ENCODE results near the gene BASP1. TPM values are rescaled to one million over a fixed set of nuclear protein-coding genes. Genes with fewer than 3 reads are reported as not detected.

The BASP1 gene
- total RNA-seq, 2 donors from 2014 or later: 60.3 to 63.0 TPM

DNA sequence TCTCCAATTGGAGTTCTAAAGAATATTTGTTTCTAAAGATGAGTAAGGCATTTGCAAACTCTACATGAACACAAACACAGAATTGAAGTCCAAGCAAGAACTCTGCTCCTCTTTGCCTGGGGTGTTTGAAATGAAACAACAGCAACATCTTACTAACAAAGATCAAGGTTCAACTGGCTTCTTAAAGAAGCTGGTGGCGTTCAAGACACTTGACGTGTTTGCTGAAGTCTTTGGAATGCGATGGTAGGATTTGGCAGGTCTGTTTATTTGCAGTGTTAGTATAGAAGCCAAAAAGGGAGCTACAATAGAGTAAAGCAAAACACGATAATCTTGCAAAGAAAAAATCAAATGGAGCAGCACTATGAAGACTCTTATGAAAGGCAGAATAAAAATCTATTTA is 94.9 kb downstream of the BASP1 start:
- Mint-ChIP-seq H3K36me3 (ENCODE audit: low read depth) (no peaks in the 10 kb centered on the region), H3K4me3 (no peak overlapping the region), H3K9me3 (peaks cover 4% of the 10 kb centered on the region), H3K27ac (no peak overlapping the region), H3K27me3 (ENCODE audit: insufficient read depth) (no peaks in the 10 kb centered on the region), H3K4me1 (peaks cover 16% of the 10 kb centered on the region)
- no peaks in the 10 kb centered on the region for H3K9me3 ChIP-seq (ENCODE audit: control insufficient read depth, low read length)
- TF ChIP-seq, protein P1, sequence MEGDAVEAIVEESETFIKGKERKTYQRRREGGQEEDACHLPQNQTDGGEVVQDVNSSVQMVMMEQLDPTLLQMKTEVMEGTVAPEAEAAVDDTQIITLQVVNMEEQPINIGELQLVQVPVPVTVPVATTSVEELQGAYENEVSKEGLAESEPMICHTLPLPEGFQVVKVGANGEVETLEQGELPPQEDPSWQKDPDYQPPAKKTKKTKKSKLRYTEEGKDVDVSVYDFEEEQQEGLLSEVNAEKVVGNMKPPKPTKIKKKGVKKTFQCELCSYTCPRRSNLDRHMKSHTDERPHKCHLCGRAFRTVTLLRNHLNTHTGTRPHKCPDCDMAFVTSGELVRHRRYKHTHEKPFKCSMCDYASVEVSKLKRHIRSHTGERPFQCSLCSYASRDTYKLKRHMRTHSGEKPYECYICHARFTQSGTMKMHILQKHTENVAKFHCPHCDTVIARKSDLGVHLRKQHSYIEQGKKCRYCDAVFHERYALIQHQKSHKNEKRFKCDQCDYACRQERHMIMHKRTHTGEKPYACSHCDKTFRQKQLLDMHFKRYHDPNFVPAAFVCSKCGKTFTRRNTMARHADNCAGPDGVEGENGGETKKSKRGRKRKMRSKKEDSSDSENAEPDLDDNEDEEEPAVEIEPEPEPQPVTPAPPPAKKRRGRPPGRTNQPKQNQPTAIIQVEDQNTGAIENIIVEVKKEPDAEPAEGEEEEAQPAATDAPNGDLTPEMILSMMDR (conservative IDR thresholded peaks at IDR 0.05): no peak
- H3K27me3 ChIP-seq (ENCODE audit: control insufficient read depth, insufficient read depth, low read length, poor library complexity, severe bottlenecking): no peaks in the 10 kb centered on the region
- H3K4me1 ChIP-seq (ENCODE audit: control insufficient read depth, insufficient read depth, low read length): peaks cover 3% of the 10 kb centered on the region
- H3K9ac ChIP-seq (ENCODE audit: extremely low read depth, low read length, poor library complexity, severe bottlenecking): no peak overlapping the region
- no peak overlapping the region for H3K27ac ChIP-seq (ENCODE audit: low read depth, low read length)
- whole genome bisulfite sequencing, 2 experiments (ENCODE audit: insufficient coverage in 1 of 2, insufficient read length in 1 of 2): 90 to 96% methylated on average over 3 to 4 of the region's 4 CpGs
- H3K4me3 ChIP-seq (ENCODE audit: low read length): no peak overlapping the region
- no peak for DNase-seq
- H3K36me3 ChIP-seq (ENCODE audit: control insufficient read depth, insufficient read depth, low read length): no peaks in the 10 kb centered on the region

DNA sequence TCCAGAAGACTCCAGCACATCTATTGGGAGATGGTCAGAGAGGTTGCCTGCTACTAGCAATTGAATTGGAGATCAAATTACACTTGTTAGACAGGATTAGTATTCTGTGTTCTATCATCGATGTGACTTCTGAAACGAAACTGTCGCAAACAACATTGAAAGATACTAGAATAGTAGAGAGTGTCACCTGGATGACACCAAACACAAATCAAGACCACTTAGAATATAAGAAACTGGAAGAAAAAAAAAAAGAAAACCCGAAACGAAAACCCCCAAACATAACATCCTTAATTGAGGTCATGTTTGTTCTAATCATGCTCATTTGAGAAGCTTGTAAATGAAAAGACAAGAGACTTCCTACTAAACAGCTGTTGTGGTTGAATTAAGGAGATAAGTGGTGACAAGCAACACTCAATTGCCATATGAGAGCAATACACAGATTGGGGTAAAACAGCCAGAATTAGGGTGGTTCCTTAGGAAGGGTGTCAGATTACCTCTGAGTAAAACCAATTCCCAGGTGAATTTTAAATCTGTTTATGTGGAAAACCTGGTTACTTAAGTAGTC is 97.6 kb downstream of the BASP1 start:
- no peak overlapping the region for H3K4me3 ChIP-seq (ENCODE audit: low read length)
- peaks cover 16% of the 10 kb centered on the region for H3K4me1 Mint-ChIP-seq
- no peaks in the 10 kb centered on the region for H3K36me3 ChIP-seq (ENCODE audit: control insufficient read depth, insufficient read depth, low read length)
- peaks cover 4% of the 10 kb centered on the region for H3K9me3 Mint-ChIP-seq
- TF ChIP-seq, protein P1 (conservative IDR thresholded peaks at IDR 0.05): no peak
- no peaks in the 10 kb centered on the region for H3K36me3 Mint-ChIP-seq (ENCODE audit: low read depth)
- H3K27ac Mint-ChIP-seq: no peak overlapping the region
- H3K9ac ChIP-seq (ENCODE audit: extremely low read depth, low read length, poor library complexity, severe bottlenecking): no peak overlapping the region
- peaks cover 3% of the 10 kb centered on the region for H3K4me1 ChIP-seq (ENCODE audit: control insufficient read depth, insufficient read depth, low read length)
- no peaks in the 10 kb centered on the region for H3K27me3 Mint-ChIP-seq (ENCODE audit: insufficient read depth)
- H3K27ac ChIP-seq (ENCODE audit: low read depth, low read length): no peak overlapping the region
- no peaks in the 10 kb centered on the region for H3K9me3 ChIP-seq (ENCODE audit: control insufficient read depth, low read length)
- no peaks in the 10 kb centered on the region for H3K27me3 ChIP-seq (ENCODE audit: control insufficient read depth, insufficient read depth, low read length, poor library complexity, severe bottlenecking)
- no peak for DNase-seq
- 93 to 100% methylated on average over 3 of the region's 5 CpGs for WGBS, 2 experiments (ENCODE audit: insufficient coverage in 1 of 2, insufficient read length in 1 of 2)
- no peak overlapping the region for H3K4me3 Mint-ChIP-seq

DNA sequence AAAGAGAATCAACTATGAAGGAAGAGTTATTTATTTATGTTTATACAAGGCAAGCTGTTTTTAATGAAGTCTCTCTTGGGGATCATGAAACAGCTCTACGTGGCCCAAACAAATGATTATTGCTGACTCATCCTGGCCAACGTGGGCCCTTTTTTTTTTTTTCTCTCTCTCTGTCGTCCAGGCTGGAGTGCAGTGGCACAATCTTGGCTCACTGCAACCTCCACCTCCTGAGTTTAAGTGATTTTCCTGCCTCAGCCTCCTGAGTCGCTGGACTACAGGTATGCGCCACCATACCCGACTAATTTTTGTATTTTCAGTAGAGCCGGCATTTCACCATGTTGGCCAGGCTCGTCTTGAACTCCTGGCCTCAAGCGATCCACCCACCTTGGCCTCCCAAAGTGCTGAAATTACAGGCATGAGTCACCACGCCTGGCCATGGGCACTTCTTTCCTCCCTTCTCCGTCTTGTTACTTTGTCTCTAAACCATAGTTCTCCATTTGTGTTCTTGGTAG is 98.3 kb downstream of the BASP1 start:
- Mint-ChIP-seq H3K27me3 (ENCODE audit: insufficient read depth) (no peaks in the 10 kb centered on the region), H3K36me3 (ENCODE audit: low read depth) (no peaks in the 10 kb centered on the region), H3K4me3 (no peak overlapping the region), H3K9me3 (peaks cover 4% of the 10 kb centered on the region), H3K27ac (peak overlapping the region; percentile 57), H3K4me1 (peaks cover 16% of the 10 kb centered on the region)
- Histone ChIP-seq H3K4me1 (ENCODE audit: control insufficient read depth, insufficient read depth, low read length) (peaks cover 3% of the 10 kb centered on the region), H3K9me3 (ENCODE audit: control insufficient read depth, low read length) (no peaks in the 10 kb centered on the region), H3K9ac (ENCODE audit: extremely low read depth, low read length, poor library complexity, severe bottlenecking) (no peak overlapping the region), H3K27ac (ENCODE audit: low read depth, low read length) (no peak overlapping the region), H3K4me3 (ENCODE audit: low read length) (no peak overlapping the region), H3K27me3 (ENCODE audit: control insufficient read depth, insufficient read depth, low read length, poor library complexity, severe bottlenecking) (no peaks in the 10 kb centered on the region), H3K36me3 (ENCODE audit: control insufficient read depth, insufficient read depth, low read length) (no peaks in the 10 kb centered on the region)
- TF ChIP-seq, protein P1 (conservative IDR thresholded peaks at IDR 0.05): no peak
- DNase-seq: no peak
- WGBS, 2 experiments (ENCODE audit: insufficient coverage in 1 of 2, insufficient read length in 1 of 2): 90 to 92% methylated on average over 10 to 11 of the region's 11 CpGs
